AG09319 (cell line): ENCODE measurements around the gene MYOCD.

Experiments used
- DNase-seq: peaks from one replicate; pipeline ENCODE4 v3.0.0-alpha.2; 2010; ENCODE audit warnings: low read depth; ENCODE audit errors: extremely low read depth
- CTCF ChIP-seq: IDR thresholded peaks from 2 replicates; pipeline ENCODE4 v1.5.1; 2011; ENCODE audit warnings: low read depth, mild to moderate bottlenecking, inconsistent platforms, low read length, moderate library complexity

The MYOCD gene

GRCh38 chr17:12623220-12623848, 42.4 kb upstream of the MYOCD start:
- no peak for DNase-seq
- TF ChIP-seq CTCF: no peak

GRCh38 chr17:12624211-12624610, 41.5 kb upstream of the MYOCD start:
- no peak for DNase-seq
- TF ChIP-seq CTCF: no peak

- no peak for TF ChIP-seq CTCF
- no peak for DNase-seq
These were observed 40.6 kb upstream of the MYOCD start for GRCh38 chr17:12625092-12625491.

GRCh38 chr17:12627177-12627629, 38.5 kb upstream of the MYOCD start:
- TF ChIP-seq CTCF: no peak
- DNase-seq: peak; percentile 61

GRCh38 chr17:12627781-12628451, 37.8 kb upstream of the MYOCD start:
- DNase-seq: no peak
- no peak for TF ChIP-seq CTCF

GRCh38 chr17:12631076-12631475, 34.6 kb upstream of the MYOCD start:
- DNase-seq: no peak
- TF ChIP-seq CTCF: no peak

- TF ChIP-seq CTCF: no peak
- no peak for DNase-seq
These were observed 32.9 kb upstream of the MYOCD start for GRCh38 chr17:12632785-12633184.
